Stimulated activated CD4-positive, alpha-beta T cell treated with anti-CD3 and anti-CD28 coated beads, Interleukin-1b, Interleukin-23, amount 100 ng/mL, for 4 hours (primary cell): ENCODE measurements around the gene AGPAT3.

ENCODE experiments used
- DNase-seq, 2 donors: peaks; one replicate each; pipeline ENCODE4 v3.0.0-alpha.2; 2020; ENCODE audit warnings: low read depth in 2 of 2

Gene AGPAT3

GRCh38 chr21:43906585-43907370 is 41.8 kb downstream of the AGPAT3 start:
- no peak for DNase-seq

GRCh38 chr21:43907751-43908150 is 42.7 kb downstream of the AGPAT3 start:
- DNase-seq, result no peak

- no peak for DNase-seq
These were observed 43.1 kb downstream of the AGPAT3 start for GRCh38 chr21:43908167-43908566.

- no peak for DNase-seq
These were observed 44.8 kb downstream of the AGPAT3 start for GRCh38 chr21:43909741-43910400.

GRCh38 chr21:43910460-43910859 is 45.4 kb downstream of the AGPAT3 start:
- no peak for DNase-seq

GRCh38 chr21:43911015-43911934 is 46.3 kb downstream of the AGPAT3 start:
- no peak for DNase-seq

GRCh38 chr21:43911935-43912487 is 47.0 kb downstream of the AGPAT3 start:
- DNase-seq, result no peak

GRCh38 chr21:43912500-43912899 is 47.5 kb downstream of the AGPAT3 start:
- no peak for DNase-seq

GRCh38 chr21:43912910-43913309 is 47.9 kb downstream of the AGPAT3 start:
- no peak for DNase-seq

- no peak for DNase-seq
These were observed 48.9 kb downstream of the AGPAT3 start for GRCh38 chr21:43913928-43914327.

- DNase-seq, result no peak
These were observed 51.1 kb downstream of the AGPAT3 start for GRCh38 chr21:43916076-43916475.

GRCh38 chr21:43916691-43917514 is 51.9 kb downstream of the AGPAT3 start:
- peak; percentile 41 to 44 for DNase-seq

GRCh38 chr21:43917515-43918384 is 52.7 kb downstream of the AGPAT3 start:
- no peak for DNase-seq

GRCh38 chr21:43918385-43918947 is 53.4 kb downstream of the AGPAT3 start:
- no peak for DNase-seq

- no peak for DNase-seq
These were observed 54.3 kb downstream of the AGPAT3 start for GRCh38 chr21:43919283-43919682.

- no peak for DNase-seq
These were observed 55.1 kb downstream of the AGPAT3 start for GRCh38 chr21:43919871-43920801.

GRCh38 chr21:43921571-43921978 is 56.6 kb downstream of the AGPAT3 start:
- peak in 1 of 2 donors; percentile 41 for DNase-seq
